ENCODE results near the gene NUB1. TPM values are rescaled to one million over a fixed set of nuclear protein-coding genes. Genes with fewer than 3 reads are reported as not detected.

Gene NUB1
- total RNA-seq (2022; extraction: Qiagen RNA extraction; ENCODE audit: low read depth), result 36.4 to 41.6 TPM (median 39.4 TPM) in 5 replicates

GRCh38 chr7:151341357-151342101 lies at the start of gene NUB1:
Gene NUB1 (plus strand): TSS chr7:151341812. CDS start chr7:151345350, 3,538 bp downstream.

GRCh38 chr7:151409667-151410404 lies 68.2 kb downstream of the NUB1 start, which contains the start of gene WDR86:
Gene WDR86 (minus strand): TSS chr7:151410038. CDS start chr7:151409589, 449 bp downstream.

Other genes with a start within 250 kb of the NUB1 start
- gene GBX1, start 174.1 kb upstream of the NUB1 start, total RNA-seq (2022; extraction: Qiagen RNA extraction; ENCODE audit: low read depth), result 0.18 TPM in 1 of 5 replicates, not detected in the others
- not detected in 5 replicates for gene ASB10, start 154.6 kb upstream of the NUB1 start, total RNA-seq (2022; extraction: Qiagen RNA extraction; ENCODE audit: low read depth)
- gene H2BK1, start 131.3 kb upstream of the NUB1 start, total RNA-seq (2022; extraction: Qiagen RNA extraction; ENCODE audit: low read depth), result not detected in 5 replicates
- gene ABCF2, start 114.6 kb upstream of the NUB1 start, total RNA-seq (2022; extraction: Qiagen RNA extraction; ENCODE audit: low read depth), result 65.3 to 71.7 TPM (median 70.5 TPM) in 5 replicates
- 43.2 to 52.5 TPM (median 47.1 TPM) in 5 replicates for gene CHPF2, start 109.3 kb upstream of the NUB1 start, total RNA-seq (2022; extraction: Qiagen RNA extraction; ENCODE audit: low read depth)
- gene SMARCD3, start 93.1 kb upstream of the NUB1 start, total RNA-seq (2022; extraction: Qiagen RNA extraction; ENCODE audit: low read depth), result 7.9 to 12.4 TPM (median 10.5 TPM) in 5 replicates
- 0.07 to 0.20 TPM (median 0.13 TPM) in 4 of 5 replicates, not detected in the other for gene WDR86, start 68.2 kb downstream of the NUB1 start, total RNA-seq (2022; extraction: Qiagen RNA extraction; ENCODE audit: low read depth)
- not detected in 5 replicates for gene CRYGN, start 98.3 kb downstream of the NUB1 start, total RNA-seq (2022; extraction: Qiagen RNA extraction; ENCODE audit: low read depth)
- gene RHEB, start 178.1 kb downstream of the NUB1 start, total RNA-seq (2022; extraction: Qiagen RNA extraction; ENCODE audit: low read depth), result 113 to 169 TPM (median 156 TPM) in 5 replicates

All from A549 treated with DMSO at 1 μM for 4 hours (cell line).